NCI-H1694 treated with DMSO at 0.1 percent for 48 hours (cell line): ENCODE measurements around the gene EPHA4.

Experiments
- DNase-seq: peaks from one replicate; lab custom pipeline; 2025; lab: John Stamatoyannopoulos, UW

Gene EPHA4

GRCh38 chr2:221392228-221392881, 179.7 kb downstream of the EPHA4 start:
- no peak for DNase-seq

- no peak for DNase-seq
Observed at GRCh38 chr2:221390878-221391277, 181.2 kb downstream of the EPHA4 start.

- DNase-seq: peak; percentile 46
Observed at GRCh38 chr2:221389904-221390303, 182.2 kb downstream of the EPHA4 start.

GRCh38 chr2:221389421-221389820, 182.7 kb downstream of the EPHA4 start:
- no peak for DNase-seq

- peak; percentile 90 for DNase-seq
Observed at GRCh38 chr2:221388891-221389290, 183.2 kb downstream of the EPHA4 start.

GRCh38 chr2:221385716-221386115, 186.4 kb downstream of the EPHA4 start:
- no peak for DNase-seq

- DNase-seq: no peak
Observed at GRCh38 chr2:221381928-221382488, 190.1 kb downstream of the EPHA4 start.

- no peak for DNase-seq
Observed at GRCh38 chr2:221380686-221381085, 191.4 kb downstream of the EPHA4 start.

- no peak for DNase-seq
Observed at GRCh38 chr2:221380062-221380461, 192.0 kb downstream of the EPHA4 start.

- no peak for DNase-seq
Observed at GRCh38 chr2:221377597-221377996, 194.5 kb downstream of the EPHA4 start.

GRCh38 chr2:221377066-221377465, 195.0 kb downstream of the EPHA4 start:
- DNase-seq: no peak

GRCh38 chr2:221374234-221374633, 197.9 kb downstream of the EPHA4 start:
- no peak for DNase-seq

GRCh38 chr2:221372907-221373306, 199.2 kb downstream of the EPHA4 start:
- no peak for DNase-seq

- no peak for DNase-seq
Observed at GRCh38 chr2:221372159-221372884, 199.8 kb downstream of the EPHA4 start.

- DNase-seq: no peak
Observed at GRCh38 chr2:221371347-221371746, 200.8 kb downstream of the EPHA4 start.

GRCh38 chr2:221370857-221371211, 201.3 kb downstream of the EPHA4 start:
- no peak for DNase-seq

GRCh38 chr2:221370076-221370856, 201.8 kb downstream of the EPHA4 start:
- DNase-seq: peak; percentile 81
